ENCODE data around the gene BFSP1.
A peak's percentile ranks its signal among the peaks of the same experiment; 100 is the strongest.

Gene BFSP1

GRCh38 chr20:17519606-17520285 is 11.4 kb downstream of the BFSP1 start:
- no peak for DNase-seq

DNA sequence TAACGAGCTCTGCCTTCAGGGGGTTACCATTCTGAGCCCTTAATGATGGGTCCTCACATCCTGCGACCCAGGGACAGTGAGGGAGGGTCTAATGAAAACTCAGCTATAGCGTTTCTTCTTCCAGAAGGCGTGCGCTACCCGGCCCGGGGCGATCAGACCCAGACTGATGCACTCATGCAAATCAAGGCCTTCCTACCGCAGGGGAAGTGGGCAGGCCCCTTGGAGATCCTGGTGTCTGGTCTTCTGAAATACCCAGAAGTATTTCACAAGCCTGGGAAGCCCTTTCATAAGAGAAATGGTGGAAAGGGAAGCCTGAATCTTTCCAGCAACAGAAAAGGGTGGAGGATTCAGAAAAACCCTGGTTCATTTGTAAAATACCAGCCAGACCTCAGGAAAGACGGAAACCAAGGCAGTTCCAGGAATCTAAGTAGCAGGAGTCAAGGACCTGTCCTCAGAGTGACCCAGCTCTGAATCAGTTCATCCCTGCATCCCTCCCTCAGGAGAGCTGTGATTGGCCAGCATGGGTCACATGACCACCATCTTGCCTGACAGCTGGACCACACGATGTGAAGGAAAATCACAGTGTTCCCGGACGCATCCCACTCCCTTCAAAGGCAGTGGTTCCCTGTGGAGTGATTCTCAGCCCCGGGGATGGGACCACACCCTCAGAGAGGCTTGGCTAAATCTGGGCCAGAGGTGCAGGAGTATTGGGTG is 12.7 kb downstream of the BFSP1 start:
- DNase-seq, result no peak

DNA sequence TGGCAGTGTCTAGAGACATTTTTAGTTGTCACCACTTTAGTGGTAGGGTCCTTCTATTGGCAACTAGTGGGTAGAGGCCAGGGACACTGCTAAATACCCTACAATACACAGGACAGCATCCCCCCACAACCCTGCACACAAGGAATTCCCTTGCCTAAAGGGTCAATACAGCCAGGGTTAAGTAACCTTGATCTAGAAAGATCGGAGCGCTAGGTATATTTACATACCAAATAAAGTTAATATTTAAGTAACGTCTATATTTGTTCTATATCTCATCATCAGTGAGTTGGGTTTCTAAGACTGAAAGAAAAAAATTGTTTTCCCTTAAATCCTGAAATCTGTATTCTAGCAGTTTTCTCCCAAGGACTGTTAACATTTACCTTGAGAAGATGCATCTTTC is 16.1 kb downstream of the BFSP1 start:
- no peak for DNase-seq

GRCh38 chr20:17513939-17514338 is 17.2 kb downstream of the BFSP1 start:
- DNase-seq, result no peak

- DNase-seq, result no peak
Measured at GRCh38 chr20:17511401-17511800, 19.8 kb downstream of the BFSP1 start.

DNA sequence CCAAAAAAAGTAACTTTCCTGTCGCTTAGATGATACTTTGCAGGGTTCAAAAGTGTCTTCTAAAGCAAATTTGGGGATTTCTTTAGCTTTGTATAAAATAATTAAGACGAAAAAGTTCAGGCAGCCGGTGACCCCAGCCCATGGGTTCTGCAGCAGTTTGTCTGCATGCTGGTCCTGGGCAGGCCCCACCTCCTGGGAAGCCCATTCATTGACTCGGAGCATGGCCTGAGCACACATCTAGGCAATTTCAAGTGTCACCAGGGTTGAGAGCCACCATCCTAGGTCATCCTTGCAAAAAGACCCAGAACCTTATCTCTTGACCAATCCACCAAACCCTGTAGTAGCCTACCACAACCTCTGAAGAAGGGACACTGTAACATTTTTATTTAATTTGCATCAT is 20.6 kb downstream of the BFSP1 start:
- no peak for DNase-seq

DNA sequence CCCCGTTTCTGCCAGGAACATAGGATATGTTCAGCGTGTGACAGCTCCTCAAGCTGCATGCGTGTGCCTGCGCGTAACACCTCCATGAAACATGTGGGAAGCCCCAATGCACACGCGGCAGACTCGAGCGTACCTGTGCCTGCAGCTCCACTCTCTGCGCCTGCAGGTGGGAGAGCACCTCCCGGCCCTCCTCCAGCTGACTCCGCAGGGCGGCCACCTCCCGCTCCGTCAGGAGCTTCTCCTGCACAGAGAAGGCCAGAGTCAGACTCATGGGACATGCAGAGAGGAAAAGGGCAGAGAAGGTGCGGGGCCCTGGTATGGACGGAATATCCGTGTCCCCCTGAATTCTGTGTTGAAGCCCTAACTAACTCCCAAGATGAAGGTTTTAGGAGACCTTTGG is 22.4 kb downstream of the BFSP1 start:
- DNase-seq, result no peak

DNA sequence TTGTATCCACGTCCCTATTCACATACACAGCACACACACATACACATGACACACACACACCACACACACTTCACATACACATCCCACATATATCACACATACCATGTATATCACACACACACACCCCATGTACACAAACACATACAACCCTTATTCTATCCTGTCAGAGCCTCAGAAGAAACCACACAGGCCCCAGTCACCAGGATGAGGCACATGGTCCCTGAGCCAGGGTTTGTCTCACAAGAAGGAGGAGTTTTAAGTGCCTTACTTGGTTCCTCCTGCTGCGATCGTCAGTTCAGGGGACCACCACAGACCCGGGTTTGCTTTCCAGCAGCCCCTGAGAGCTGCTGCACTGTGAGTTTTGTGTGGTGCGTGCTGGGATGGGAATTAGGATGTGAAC is 23.6 kb downstream of the BFSP1 start:
- DNase-seq, result no peak

DNA sequence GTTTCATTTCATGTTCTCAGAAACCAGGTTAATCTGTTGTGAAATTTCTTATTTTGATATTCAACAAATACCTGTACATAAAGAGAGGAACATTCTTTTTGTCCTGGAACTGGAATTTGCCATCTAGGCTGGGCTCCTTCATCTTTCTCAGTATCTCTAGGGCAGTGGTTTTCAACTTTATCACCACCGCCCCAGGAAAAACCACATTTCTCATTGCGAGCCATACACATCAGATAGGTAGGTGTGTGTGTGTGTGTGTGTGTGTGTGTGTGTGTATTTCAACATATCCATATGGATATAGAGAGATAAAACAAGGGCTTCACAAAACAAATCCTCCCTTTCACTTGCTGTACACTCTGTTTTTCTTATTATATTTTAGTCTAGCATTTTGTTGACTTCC is 24.1 kb downstream of the BFSP1 start:
- DNase-seq, result no peak

GRCh38 chr20:17505636-17506517 is 25.3 kb downstream of the BFSP1 start:
- peak; percentile 32 for DNase-seq

GRCh38 chr20:17504898-17505635 is 26.1 kb downstream of the BFSP1 start:
- DNase-seq, result peak; percentile 41

DNA sequence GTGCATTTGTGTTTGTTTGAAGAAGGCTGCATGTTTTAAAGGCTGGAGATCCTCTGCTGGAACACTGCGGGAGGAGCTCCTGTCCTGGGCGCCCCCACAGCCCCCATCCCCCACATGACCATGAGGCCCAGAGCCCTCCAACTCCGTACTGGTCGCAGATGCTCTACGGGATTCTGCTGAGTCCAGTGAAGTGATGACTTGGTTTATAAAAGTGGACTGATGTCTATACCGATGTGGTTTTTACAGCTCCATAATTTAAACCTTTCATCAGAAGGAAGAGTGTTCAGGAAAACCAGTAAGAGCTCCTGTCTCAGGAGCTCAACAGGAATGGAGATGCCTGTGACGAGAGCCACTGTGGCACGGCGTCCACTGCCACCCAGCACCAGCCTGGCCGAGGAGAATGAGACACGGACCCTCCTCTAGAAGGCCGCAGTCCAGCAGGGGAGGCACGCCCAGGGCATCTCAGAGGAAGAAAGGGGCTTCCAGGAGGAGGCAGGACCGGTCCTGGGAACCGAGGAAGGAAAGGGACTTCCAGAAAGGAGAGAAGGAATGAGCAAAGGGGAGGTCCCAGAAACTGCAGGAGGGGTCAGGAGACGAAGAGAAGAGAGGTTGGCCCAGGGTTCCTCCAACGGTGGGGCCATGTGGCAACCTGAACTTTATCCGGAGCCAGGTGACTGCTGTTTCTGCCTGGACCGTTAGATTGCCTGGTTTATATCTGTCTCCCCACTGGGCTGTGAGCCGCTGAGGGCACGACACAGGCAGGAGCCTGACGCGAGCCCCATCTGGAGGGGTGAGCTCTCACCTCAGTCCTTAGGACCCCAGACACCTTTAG is 26.9 kb downstream of the BFSP1 start:
- peak; percentile 16 for DNase-seq

DNA sequence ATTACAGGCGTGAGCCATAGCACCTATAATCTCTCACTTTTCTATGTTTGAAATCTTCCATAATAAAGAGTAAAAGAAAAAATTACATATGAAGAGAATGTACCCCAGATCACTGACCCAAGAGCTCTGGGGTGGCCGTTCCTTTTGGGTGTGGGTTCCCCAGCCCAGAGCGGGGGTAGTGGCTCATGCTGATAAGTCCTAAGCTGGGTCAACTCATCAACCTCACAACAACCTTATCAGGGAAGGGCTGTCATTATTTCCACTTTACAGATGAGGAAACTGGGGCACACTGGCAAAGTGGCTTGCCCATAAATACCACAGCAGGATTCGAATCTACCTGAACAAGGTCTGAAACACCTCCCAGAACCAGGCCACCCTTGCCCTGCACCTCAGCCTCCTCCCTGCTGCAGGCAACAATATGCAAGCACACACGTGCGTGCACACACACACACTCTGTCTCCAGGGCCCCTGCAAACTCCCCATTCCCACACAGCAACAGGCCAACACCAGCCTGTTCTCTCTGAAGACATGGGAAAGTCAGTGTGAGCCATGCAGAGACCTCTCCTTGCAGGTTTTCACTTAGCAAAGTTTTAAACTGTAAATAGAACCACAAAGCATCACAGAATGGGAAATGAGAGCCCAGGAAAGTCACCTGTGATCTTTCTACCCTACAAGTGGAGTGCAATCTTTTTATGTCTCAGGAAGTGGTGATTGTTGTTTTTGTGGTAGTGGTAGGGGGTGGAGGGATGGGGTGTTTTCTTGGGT is 27.7 kb downstream of the BFSP1 start:
- DNase-seq, result no peak

- no peak for DNase-seq
Measured at GRCh38 chr20:17502105-17502504, 29.1 kb downstream of the BFSP1 start.

DNA sequence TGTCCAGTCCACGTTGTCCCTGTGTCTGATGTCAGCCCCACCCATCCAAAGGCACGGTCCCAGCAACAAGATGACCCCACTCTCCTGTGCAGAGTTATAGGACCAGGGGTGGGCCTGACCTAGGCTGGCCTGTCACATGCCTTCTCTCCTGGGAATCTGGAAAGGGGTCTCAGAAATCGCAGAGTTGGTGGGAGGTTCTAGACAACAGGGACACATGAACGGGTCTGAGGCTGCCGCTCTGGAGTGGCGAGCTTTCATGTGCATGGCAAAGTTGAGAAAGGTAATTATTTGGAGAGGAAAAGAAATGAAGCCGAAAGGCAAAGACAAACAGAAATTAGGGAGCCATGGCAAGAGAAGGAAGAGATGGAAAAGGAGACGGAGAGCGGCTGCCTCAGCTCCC is 29.5 kb downstream of the BFSP1 start:
- DNase-seq, result no peak

GRCh38 chr20:17500826-17501225 is 30.4 kb downstream of the BFSP1 start:
- DNase-seq, result no peak

GRCh38 chr20:17500271-17500670 is 30.9 kb downstream of the BFSP1 start:
- DNase-seq, result no peak

DNA sequence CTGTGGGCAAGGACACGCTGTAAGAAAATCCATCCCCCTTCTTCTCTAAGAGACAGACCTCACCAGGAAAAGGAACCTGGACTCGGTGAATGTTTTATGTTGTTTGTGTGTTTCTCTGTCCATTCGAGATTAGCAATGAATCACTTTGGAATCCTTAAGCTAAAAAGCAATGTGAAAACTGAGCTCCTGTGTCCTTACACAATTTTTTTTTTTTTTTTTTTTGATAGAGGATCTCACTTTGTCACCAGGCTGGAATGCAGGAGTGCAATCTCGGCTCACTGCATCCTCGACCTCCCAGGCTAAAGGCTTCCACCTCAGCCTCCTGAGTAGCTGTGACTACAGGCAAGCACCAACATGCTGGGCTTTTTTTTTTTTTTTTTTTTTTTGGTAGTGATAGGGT is 32.1 kb downstream of the BFSP1 start:
- no peak for DNase-seq

DNA sequence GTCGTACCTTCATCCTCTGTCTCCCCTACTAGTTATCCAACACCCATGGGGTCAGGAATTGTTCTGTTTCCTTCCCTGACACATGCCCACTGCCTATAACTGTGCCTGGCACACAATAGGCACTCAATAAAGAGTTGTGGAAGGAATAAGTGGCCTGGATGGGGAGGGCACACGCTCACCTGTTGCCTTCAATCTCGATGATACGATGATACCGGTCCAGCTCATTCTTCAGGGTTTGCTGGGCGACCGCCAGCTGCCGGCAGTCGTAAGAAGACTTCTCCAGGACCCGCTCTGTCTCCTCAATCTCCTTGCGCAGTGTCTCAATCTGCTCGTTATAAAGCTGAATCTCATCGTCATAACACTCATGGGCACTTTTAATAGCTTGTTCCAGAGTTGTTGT is 32.5 kb downstream of the BFSP1 start:
- DNase-seq, result no peak

DNA sequence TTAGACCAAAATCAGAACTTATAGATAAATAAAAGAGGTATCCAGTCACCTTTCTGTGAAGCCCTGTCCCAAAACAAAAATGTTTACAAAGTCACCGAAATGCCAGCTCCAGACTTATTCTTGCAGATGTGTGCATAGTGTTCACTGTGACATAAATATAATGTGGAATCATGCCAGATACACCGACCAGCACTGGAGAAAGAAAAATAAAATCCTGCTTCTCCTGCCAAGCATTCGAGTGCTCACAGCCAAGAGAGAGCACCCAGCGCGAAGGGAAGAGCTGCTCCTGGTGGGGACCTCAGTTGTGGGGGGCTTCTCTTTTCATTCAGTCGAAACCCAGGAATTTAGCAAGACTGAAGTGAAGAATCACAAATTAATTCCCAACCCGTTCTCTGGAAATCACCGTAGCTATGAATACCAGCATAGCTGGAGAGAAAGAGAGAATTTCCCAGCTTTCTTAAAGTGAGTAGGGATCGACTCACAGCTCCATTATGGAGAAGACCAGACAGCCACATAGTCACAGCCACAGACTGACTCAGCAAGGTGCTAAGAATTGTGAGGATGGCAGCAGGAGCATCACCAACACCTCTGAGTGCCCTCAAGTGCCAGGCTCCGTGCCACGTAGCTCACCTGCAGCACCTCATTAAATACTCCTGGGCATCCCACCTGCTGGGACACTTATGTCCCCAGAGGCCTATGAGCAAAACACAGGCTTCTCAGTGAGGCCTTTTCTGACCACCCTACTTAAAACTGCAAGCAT is 33.2 kb downstream of the BFSP1 start:
- no peak for DNase-seq

DNA sequence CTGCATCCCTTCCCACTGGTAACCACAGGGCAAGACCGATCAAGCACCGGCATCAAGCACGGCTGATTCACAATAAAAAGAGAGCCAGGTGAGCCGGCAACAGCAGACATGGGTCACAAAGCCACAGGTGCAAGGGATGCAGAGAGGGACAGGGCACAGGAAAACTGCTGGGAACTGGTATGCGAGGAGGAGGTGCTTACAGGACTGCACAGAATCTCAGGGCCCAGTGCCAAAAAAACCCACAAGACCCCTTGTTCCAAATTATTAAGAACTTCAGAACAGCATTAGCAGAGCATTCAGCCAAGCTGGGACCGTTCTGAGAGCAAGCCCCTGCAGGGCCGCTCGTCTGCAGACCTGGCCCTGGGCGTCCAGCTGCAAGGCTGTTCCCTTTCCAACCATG is 35.4 kb downstream of the BFSP1 start:
- no peak for DNase-seq
